Nephron progenitor cell (in vitro differentiated cells): ENCODE results near the gene COMMD8.

Source experiments
- DNase-seq: peaks from one replicate; pipeline ENCODE4 v3.0.0; 2021
- H3K27ac Mint-ChIP-seq: 2 replicates; pipeline ENCODE4 v1.8.0; 2021; ENCODE audit warnings: mild to moderate bottlenecking, moderate library complexity, mixed read lengths
- H3K27me3 Mint-ChIP-seq: 2 replicates; pipeline ENCODE4 v1.8.0; 2021; ENCODE audit warnings: mild to moderate bottlenecking, low read depth, mixed read lengths; ENCODE audit not compliant: poor library complexity
- H3K36me3 Mint-ChIP-seq: 2 replicates; pipeline ENCODE4 v1.8.0; 2021; ENCODE audit warnings: low read depth, mixed read lengths
- H3K4me1 Mint-ChIP-seq: 2 replicates; pipeline ENCODE4 v1.8.0; 2021; ENCODE audit warnings: mixed read lengths
- H3K4me3 Mint-ChIP-seq: 2 replicates; pipeline ENCODE4 v1.8.0; 2021; ENCODE audit warnings: mild to moderate bottlenecking, moderate library complexity, mixed read lengths
- H3K9me3 Mint-ChIP-seq: 2 replicates; pipeline ENCODE4 v1.8.0; 2021; ENCODE audit warnings: mild to moderate bottlenecking, moderate library complexity, mixed read lengths
- TF ChIP-seq, protein P1 (sequence below): fragments of 200-600 bp; sonication (generic); IDR thresholded peaks from 2 replicates; pipeline ENCODE4 v1.5.0; 2021; ENCODE audit warnings: antibody characterized with exemption

Gene COMMD8

DNA sequence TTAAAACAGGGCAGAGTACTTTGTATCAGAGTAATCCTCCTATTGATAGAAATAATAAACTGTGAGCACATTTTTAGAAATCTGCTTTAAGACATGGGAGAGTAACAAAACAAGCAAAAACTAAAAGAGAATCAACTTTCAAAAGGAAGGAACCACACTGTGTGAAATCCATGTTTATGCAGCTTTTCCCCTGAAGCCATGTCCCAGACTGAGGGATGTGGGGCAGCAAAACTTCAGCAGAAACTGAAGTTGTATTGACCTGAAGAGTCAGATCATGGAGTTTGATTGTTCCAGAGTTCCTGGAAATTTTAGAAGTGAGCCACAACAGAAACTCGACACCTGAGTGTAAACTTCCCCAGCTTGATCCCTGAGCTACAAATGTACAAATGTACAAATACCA lies 53.2 kb downstream of the COMMD8 start:
- DNase-seq = no peak
- H3K36me3 Mint-ChIP-seq = no peaks in the 10 kb centered on the region
- peak overlapping the region; percentile 22 for H3K27ac Mint-ChIP-seq
- H3K27me3 Mint-ChIP-seq = no peaks in the 10 kb centered on the region
- TF ChIP-seq, protein P1, sequence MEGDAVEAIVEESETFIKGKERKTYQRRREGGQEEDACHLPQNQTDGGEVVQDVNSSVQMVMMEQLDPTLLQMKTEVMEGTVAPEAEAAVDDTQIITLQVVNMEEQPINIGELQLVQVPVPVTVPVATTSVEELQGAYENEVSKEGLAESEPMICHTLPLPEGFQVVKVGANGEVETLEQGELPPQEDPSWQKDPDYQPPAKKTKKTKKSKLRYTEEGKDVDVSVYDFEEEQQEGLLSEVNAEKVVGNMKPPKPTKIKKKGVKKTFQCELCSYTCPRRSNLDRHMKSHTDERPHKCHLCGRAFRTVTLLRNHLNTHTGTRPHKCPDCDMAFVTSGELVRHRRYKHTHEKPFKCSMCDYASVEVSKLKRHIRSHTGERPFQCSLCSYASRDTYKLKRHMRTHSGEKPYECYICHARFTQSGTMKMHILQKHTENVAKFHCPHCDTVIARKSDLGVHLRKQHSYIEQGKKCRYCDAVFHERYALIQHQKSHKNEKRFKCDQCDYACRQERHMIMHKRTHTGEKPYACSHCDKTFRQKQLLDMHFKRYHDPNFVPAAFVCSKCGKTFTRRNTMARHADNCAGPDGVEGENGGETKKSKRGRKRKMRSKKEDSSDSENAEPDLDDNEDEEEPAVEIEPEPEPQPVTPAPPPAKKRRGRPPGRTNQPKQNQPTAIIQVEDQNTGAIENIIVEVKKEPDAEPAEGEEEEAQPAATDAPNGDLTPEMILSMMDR = no peak
- H3K9me3 Mint-ChIP-seq = no peaks in the 10 kb centered on the region
- no peak overlapping the region for H3K4me3 Mint-ChIP-seq
- peaks cover 42% of the 10 kb centered on the region for H3K4me1 Mint-ChIP-seq

DNA sequence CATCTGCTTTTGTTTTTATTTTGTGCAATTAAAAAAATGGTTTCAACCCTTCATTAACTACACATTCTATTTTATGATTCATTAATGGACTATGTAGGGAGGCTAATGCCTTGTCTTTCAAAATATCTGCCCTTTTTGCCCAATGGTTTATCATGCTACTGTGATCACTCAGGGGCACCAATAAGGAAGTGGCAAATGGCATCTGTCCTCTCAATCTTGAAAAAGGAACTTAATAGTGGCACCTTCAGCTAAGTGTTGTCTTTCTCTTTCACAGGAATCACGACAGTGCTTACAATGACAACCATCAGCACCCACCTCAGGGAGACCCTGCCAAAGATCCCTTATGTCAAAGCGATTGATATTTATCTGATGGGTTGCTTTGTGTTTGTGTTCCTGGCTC lies 57.1 kb downstream of the COMMD8 start:
- Mint-ChIP-seq H3K4me1 (peaks cover 15% of the 10 kb centered on the region), H3K4me3 (no peak overlapping the region), H3K27me3 (no peaks in the 10 kb centered on the region), H3K27ac (no peak overlapping the region), H3K36me3 (no peaks in the 10 kb centered on the region), H3K9me3 (no peaks in the 10 kb centered on the region)
- no peak for DNase-seq
- TF ChIP-seq, protein P1 = no peak
